ENCODE results near the gene SESTD1.
"Not testable (repeated sequence)": the region's sequence is repeated elsewhere in the genome, so short reads cannot be mapped to it uniquely, and the experiment has no call there.

SESTD1 gene

DNA sequence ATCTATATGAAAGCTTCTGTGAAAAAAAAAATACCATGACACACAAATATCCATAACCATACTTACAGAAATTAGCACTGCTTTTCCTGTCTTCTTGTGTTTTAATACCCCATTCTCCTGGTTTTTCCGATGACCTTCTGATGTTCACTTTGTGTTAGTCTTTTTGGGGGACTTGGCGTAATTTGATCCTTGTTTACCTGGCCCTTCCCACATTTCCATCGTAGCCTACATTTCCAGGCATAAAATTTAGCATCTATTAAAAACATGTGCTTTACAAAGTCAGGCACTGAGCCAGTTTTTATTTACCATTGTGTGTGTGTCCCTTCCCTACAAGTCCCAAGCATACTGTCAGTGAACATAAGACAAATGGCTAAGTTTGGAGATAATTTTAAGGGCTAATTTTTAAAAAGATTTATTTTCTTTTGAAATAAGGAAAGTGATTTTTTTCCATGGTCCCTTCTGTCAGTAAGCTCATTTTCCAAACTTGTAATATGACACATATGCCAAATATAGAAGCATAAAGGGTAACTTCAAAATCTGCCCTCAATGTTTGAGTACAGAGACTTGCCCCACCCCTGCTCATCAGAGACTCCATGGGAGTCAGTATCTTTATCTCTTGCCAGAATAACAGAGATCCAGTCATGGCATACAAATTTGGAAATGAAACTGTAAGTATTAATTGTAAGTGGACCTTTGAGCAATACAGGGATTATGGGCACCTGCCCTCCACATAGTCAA, 27.3 kb downstream of the SESTD1 start:
- no peak for DNase-seq (ENCODE audit: low spot score)

DNA sequence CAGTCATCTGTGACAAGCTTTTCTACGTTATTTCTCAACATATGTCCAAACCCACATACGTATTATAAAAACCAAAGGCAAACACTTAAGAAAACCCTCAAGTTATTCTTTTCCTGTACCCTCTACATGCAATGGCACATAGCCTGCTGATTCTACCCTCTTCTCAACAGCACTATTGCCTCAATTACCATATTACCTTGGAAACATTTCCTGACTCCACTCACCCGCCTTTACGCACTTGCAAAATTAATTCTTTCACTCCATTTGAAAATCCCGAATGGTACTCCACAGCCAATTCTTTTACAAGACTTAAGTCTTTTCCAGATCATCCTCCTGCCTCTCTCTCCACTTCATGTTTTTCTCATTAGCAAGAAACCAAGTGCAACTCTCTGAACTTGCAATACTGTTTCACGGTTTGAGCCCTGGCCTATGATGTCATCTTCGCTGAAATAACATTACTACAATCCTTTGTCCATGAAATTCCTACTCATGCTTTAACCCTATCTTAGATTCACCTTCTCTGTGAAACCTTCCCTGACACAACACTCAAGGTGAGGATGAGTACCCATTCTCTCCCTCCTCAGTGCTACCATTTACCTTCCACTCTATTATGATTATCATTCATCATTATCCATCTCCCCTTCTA, 29.0 kb downstream of the SESTD1 start:
- no peak for DNase-seq (ENCODE audit: low spot score)

DNA sequence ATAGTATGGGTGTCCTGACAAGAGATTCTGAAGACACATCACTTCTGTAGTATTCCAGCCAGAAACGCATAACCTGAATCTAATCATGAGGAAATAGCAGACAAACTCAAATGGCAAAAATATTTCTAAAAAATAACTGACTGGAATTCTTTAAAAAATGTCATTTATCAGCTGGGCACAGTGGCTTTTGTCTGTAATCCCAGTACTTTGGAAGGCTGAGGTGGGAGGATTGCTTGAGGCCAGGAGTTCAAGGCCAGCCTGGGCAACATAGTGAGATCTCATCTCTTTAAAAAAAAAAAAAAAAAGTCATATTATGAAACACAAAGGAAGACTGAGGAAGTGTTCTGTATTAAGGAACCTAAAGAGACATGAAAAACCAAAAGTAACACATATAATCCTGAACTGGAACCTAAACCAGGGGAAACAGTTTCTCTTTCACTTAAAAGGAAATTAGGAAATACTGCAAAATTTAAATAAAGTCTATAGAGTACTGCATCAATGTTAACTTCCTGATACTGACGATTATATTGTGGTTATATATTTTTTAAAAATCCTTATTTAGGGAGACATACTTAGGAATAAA, 29.9 kb downstream of the SESTD1 start:
- peak; percentile 0 for DNase-seq (ENCODE audit: low spot score)

DNA sequence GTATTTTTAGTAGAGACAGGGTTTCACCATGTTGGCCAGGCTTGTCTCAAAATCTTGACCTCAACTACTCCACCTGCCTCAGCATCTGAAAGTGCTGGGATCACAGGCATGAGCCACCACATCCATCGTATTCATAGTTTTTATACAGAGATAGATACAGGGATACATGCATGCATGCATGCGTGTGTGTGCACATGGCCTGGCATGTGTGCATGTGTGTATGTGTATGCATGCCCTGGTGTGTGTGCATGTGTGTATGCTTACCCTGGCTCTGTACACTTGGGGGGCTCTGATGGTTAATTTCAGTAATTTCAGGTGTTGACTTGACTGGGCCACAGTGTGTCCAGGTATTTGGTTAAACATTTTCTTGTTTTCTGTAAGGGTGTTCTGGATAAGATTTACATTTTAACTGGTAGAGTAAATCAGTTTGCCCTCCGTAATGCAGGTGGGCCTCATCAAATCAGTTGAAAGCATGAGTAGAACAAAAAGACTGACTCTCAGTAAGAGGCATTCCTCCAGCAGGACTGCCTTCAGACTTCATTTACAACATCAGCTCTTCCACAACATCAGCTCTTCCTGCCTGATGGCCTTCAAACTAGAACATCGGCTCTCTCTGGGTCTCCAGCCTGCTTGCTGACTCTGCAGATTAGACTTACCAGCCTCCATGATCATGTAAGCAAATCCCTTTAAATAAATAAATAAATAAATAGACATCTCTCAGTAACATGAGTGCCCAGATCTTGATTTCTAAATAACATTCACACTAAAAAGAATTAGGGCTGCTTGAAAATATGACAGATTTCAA, 30.8 kb downstream of the SESTD1 start:
- DNase-seq (ENCODE audit: low spot score), result peak; percentile 9

DNA sequence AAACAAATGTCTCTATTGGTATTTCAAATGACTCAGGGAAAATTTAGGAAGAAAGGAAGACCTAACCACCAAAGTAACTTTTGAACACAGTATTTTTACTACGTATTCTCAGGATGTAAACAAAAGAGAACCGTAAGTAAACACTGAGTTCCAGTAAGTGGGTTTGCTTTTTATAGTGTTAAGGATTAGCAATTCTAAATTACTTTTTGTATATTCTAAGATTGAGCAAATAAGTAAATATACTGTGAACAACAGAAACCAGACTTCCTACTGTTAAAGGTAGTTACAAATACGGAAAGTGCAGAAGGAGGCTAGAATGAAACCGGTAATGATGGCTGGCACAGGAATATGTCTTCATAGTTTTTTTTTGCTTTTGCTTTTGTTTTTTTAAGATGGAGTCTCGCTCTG, 31.5 kb downstream of the SESTD1 start:
- peak; percentile 1 for DNase-seq (ENCODE audit: low spot score)

DNA sequence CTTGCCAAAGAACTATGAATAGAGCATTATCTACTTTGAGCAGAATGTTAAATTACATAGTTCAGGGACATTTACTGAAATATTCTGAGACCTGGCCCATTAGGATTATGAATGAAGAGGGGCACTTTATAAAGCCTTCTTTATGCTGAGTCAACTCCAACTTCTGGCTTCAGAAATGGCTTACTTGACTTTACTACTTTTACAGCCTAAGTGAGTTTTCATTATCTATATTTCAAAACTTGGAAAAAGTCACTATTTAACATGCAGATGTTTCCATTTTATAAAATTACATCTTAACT, 37.7 kb downstream of the SESTD1 start:
- peak; percentile 0 for DNase-seq (ENCODE audit: low spot score)

DNA sequence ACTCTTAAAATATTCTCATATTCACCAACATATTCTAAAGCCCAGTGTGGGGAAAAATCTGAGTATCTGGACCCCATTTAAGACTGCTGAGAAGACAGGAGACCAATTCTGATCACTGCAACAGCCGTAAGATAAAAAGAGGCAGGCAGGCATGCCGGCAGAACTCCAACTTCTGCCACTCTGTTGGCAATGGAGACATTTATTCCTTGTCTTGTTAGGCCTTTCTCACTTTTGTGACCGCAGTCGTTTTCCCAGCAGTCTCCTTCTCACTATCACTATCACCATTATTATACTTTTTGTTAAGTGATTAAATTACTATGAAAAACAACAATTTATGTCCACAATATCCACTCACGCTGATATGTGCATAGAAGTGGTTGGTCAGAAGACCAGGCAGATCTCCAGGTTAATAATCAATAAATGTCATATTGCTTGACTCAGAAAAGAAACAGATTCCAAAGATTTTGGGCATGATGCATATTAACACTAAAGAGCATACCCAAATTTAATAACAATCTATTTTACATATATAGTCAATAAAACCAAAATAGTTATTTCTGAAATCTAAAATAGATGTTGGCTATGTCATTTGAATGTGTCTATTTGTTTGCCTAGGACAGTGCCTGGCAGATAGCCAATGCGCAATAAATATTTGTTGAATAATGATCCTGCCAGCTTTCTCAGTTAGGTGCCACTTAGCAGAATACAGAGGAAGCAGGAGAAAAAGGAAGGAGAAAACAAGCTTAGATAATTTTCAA, 38.2 kb downstream of the SESTD1 start:
- DNase-seq (ENCODE audit: low spot score), result peak; percentile 14

DNA sequence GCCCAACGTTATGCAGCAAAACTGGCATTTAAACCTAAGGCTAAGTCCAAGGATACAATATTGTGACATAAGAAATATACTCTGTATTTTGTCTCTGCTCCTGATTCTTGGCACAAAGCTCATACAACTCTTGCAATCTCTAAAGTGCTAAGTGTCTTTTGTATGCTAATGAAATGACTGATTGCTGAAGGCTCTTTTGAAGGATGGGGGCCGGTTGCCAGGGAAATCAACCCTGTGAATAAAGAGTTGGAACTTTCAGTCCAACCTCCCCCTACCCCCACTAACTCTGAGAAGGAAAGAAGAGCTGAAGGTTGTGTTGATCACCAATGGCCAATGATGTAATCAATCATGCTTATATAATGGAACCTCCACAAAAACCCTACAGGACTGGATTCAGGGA, 40.3 kb downstream of the SESTD1 start:
- DNase-seq (ENCODE audit: low spot score), result no peak

DNA sequence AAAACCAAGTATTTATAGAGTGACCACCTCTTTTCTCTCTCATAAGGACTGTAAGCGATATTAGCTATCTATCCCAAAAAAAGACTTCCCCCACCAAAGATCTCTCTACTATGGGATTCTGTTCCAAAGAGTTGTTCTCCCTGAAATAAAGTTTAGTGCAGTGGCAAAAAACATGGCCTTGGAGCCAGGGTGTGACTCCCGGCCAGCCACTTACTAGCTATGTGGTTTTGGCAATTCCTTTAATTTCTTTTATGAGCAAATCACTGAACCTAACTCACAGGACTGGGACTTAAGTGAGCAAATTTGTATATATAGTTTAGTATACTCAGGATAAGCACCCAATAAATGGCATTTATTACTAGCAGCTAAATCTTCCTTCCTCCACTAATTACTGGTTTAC, 42.6 kb downstream of the SESTD1 start:
- peak; percentile 0 for DNase-seq (ENCODE audit: low spot score)

DNA sequence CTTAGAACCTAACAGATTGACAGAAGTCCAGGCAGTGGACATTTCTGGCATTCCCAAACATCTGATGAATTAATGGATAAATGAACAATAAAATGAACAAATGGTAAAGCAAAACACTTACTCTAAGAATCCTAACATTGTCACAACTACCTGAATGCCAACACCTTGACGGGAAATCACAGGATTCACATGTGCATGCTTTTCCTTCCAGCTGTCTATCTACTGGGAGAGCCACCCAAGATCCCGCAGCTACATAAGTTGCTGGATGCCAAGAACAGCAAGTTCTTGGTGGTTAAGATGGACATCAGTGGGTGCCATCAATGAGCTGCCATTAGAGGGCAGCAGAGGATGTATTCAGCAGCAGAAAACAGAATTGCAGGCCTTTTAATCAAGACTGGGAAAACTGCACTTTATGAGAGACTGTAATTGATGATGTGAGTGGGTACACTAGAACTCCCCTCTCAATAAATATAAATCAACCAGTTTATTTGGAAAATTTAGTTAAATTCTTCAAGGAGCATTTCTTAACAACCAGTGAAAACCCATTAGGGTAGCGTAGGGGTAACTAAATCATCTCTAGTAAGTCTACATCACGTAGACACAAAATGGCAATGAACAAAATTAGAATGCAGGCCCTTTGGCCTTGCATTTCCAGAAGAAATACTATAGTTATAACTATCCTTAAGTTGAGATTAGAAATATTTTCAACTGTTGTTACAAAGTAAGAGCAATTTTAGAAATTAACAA, 45.6 kb downstream of the SESTD1 start:
- DNase-seq (ENCODE audit: low spot score), result peak; percentile 52

DNA sequence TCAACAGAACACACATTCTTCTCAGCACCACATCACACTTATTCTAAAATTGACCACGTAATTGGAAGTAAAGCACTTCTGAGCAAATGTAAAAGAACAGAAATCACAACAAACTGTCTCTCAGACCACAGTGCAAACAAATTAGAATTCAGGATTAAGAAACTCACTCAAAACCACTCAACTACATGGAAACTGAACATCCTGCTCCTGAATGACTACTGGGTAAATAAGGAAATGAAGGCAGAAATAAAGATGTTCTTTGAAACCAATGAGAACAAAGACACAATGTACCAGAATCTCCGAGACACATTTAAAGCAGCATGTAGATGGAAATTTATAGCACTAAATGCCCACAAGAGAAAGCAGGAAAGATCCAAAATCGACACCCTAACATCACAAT, 50.0 kb downstream of the SESTD1 start:
- DNase-seq (ENCODE audit: low spot score), result not testable (repeated sequence)

DNA sequence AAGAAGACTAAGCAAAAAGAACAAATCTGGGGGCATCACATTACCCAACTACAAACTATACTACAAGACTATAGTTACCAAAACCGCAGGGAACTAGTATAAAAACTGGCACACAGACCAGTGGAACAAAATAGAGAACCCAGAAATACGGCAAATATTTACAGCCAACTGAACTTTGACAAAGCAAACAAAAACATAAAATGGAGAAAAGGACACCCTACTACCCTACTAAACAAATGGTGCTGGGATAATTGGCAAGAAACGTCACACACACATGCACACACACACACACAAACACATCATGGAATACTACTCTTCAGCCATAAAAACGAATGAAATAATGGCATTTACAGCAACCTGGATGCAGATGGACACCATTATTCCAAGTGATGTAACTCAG, 53.3 kb downstream of the SESTD1 start:
- DNase-seq (ENCODE audit: low spot score), result no peak

DNA sequence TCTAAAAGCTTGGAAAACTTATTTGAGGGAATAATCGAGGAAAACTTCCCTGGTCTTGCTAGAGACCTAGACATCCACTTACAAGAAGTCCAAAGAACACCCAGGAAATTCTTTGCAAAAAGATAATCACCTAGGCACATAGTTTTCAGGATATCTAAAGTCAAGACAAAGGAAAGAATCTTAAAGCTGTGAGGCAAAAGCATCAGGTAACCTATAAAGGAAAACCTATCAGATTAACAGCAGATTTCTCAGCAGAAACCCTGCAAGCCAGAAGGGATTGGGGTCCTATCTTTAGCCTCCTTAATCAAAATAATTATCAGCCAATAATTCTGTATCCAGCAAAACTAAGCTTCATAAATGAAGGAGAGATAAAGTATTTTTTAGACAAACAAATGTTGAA, 56.4 kb downstream of the SESTD1 start:
- not testable (repeated sequence) for DNase-seq (ENCODE audit: low spot score)

DNA sequence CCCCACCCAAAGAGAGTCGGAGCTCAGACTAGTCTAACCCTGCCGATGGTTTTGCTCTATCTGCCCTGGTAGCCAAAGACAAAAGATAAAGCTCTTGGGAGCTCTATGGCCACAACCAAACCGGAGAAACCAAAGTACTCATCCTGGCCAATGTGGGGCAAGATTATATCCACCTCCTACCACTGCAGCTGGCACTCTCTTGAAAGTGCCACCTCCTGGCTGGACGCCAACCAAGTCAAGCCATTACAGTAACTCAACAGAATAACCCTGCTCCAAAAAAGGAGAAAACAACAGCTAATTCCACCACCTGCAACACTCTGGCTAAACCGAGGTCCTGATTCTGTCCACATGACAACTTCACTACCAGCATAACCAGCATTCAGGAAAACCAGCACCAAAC, 57.6 kb downstream of the SESTD1 start:
- DNase-seq (ENCODE audit: low spot score), result no peak

DNA sequence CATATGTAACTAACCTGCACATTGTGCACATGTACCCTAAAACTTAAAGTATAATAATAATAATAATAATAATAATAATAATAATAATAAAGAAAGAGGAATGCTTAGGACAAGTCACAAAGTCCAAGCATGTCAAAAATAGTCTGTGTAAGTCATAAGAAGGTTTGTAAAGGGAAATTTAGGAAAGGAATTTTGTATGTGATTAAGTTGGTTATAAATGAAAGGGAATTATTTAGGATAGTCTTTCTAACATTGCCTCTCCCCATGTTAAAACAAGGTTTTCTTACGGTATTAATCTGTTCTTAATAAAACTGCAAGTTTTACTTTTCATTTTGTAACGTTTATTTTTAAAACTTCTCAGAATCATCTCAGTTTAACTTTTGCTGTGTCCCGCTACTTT, 62.8 kb downstream of the SESTD1 start:
- no peak for DNase-seq (ENCODE audit: low spot score)

DNA sequence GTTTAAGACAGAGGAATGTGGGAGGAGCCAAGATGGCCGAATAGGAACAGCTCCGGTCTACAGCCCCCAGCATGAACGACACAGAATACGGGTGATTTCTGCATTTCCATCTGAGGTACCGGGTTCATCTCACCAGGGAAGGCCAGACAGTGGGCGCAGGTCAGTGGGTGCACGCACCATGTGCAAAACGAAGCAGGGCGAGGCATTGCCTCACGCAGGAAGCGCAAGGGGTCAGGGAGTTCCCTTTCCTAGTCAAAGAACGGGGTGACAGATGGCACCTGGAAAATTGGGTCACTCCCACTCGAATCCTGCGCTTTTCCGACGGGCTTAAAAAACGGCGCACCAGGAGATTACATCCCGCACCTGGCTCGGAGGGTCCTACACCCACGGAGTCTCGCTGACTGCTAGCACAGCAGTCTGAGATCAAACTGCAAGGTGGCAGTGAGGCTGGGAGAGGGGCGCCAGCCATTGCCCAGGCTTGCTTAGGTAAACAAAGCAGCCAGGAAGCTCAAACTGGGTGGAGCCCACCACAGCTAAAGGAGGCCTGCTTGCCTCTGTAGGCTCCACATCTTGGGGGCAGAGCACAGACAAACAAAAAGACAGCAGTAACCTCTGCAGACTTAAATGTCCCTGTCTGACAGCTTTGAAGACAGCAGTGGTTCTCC, 68.6 kb downstream of the SESTD1 start:
- DNase-seq (ENCODE audit: low spot score), result not testable (repeated sequence)

DNA sequence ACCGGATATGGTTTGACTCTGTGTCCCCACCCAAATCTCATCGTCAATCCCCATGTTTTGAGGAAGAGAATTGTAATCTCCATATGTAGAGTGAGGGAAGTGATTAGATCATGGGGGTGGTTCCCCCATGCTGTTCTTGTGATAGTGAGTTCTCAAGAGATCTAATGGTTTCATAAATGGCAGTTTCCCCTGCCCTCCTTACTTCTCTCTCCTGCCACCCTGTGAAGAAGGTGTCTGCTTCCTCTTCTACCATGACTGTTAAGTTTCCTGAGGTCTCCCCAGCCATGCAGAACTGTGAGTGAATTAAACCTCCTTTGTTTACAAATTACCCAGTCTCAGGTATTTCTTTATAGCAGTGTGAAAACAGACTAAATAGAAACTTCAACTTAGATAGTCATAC, 69.5 kb downstream of the SESTD1 start:
- DNase-seq (ENCODE audit: low spot score), result no peak

DNA sequence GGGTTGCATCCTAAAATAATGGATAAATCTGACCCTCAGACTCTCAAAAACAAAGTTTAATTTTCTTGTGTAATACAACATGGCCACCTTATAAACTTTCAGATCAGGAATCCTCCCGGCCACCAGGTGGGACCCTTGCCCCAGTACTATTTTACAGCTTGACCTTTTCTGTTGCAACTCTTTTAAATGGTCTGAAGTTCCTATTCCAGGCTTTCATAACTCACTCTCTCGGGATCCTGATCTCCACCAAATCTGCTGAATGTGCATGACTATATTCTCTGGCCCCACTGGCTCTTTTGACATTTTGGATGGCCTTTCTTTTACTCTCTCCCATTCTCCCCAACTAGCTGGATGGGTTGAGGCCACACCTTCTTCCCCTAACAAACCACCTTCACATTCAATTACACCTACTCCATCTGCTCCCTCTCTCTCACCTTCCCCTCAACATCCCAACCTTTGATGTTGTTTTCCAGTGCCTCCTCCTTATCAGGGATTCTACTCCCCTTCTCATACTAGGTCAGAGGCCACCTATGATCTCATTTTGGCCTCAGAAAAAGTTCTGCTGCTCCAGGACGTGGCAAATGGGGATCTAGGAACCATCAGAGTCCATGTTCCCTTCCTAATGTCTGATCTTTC, 70.8 kb downstream of the SESTD1 start:
- DNase-seq (ENCODE audit: low spot score), result no peak

DNA sequence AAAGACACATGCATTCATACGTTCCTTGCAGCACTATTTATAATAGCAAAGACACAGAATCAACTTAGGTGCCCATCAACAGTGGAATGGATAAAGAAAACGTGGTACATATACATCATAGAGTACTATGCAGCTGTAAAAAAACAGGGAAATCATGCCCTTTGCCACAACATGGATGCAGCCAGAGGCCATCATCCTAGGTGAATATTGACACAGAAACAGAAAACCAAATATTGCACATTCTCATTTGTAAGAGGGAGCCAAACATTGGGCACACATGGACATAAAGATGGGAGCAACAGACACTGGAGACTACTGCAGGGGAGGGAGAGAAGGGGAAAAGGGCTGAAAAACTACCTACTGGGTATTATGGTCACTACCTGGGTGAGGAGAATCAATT, 73.5 kb downstream of the SESTD1 start:
- no peak for DNase-seq (ENCODE audit: low spot score)

DNA sequence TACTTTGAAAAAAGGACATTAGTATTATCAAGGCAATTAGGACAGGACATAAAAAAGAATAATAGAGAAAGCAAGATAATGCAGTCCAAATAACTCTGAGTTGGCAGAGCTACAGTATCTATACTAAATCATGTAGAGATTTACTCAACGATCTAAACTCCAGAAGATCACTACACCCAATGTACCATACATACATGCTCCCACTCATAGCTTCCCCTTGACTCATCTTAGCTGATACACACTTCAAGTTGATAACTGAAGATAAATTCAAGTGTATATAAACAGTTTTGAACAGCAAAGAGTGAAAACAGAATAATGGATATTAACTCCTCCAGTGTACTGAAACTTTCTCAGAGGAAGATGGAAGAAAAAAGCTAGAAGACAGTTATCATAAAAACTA, 78.5 kb downstream of the SESTD1 start:
- peak; percentile 0 for DNase-seq (ENCODE audit: low spot score)
